PC-9 (cell line): ENCODE measurements around the gene CTXN3. TPM values are rescaled to one million over a fixed set of nuclear protein-coding genes. Genes with fewer than 3 reads are reported as not detected.

ENCODE experiments used
- BruUV-seq: library from RNA; stranded (reverse); fragments of 400-500 nt; replicated peaks from 2 replicates; lab custom pipeline; 2021; lab: Mats Ljungman, UMichigan
- CTCF ChIA-PET: fragments of 300-600 bp; sonication (Branson Sonifier 250); formaldehyde crosslinking; loops from one replicate; lab custom pipeline; 2022; ENCODE audit warnings: antibody characterized with exemption; lab: Charles Lee
- POLR2A ChIA-PET: fragments of 300-600 bp; sonication (Branson Sonifier 250); formaldehyde crosslinking; loops from one replicate; lab custom pipeline; 2022; ENCODE audit warnings: antibody characterized with exemption; ENCODE audit not compliant: unreplicated experiment; lab: Charles Lee
- DNase-seq, 2 experiments: peaks; one replicate each; pipeline versions ENCODE4 v3.0.0 to v3.0.0-alpha.2; 2015 to 2022; ENCODE audit warnings: mixed read lengths in 1 of 2
- H2AFZ ChIP-seq: fragments of 200-600 bp; sonication (generic); 2 replicates; pipeline ENCODE4 v1.8.1; 2017; ENCODE audit warnings: antibody characterized with exemption
- H3F3A ChIP-seq: fragments of 200-600 bp; sonication (generic); 2 replicates; pipeline ENCODE4 v1.8.1; 2017; ENCODE audit warnings: antibody characterized with exemption, mild to moderate bottlenecking, low read depth; ENCODE audit not compliant: insufficient read depth
- H3K27ac ChIP-seq: fragments of 200-600 bp; sonication (generic); 2 replicates; pipeline ENCODE4 v1.6.1; 2016; ENCODE audit warnings: mixed run types
- H3K27me3 ChIP-seq: fragments of 200-600 bp; sonication (generic); 2 replicates; pipeline ENCODE4 v1.6.1; 2016; ENCODE audit warnings: low read depth, mixed run types; ENCODE audit not compliant: insufficient read depth
- H3K36me3 ChIP-seq: fragments of 200-600 bp; sonication (generic); 2 replicates; pipeline ENCODE4 v1.6.1; 2016; ENCODE audit warnings: low read depth, mixed run types
- H3K4me1 ChIP-seq: fragments of 200-600 bp; sonication (generic); replicated peaks from 2 replicates; pipeline ENCODE4 v1.6.1; 2016; ENCODE audit warnings: mixed run types; ENCODE audit not compliant: insufficient read depth
- H3K4me2 ChIP-seq: fragments of 200-600 bp; sonication (generic); 2 replicates; pipeline ENCODE4 v1.6.1; 2017; ENCODE audit warnings: mixed run types
- H3K4me3 ChIP-seq: fragments of 200-600 bp; sonication (generic); 2 replicates; pipeline ENCODE4 v1.6.1; 2016; ENCODE audit warnings: mixed run types
- H3K79me2 ChIP-seq: fragments of 200-600 bp; sonication (generic); 2 replicates; pipeline ENCODE4 v1.6.1; 2017; ENCODE audit warnings: low read depth, mixed run types
- H3K9me2 ChIP-seq: fragments of 200-600 bp; sonication (generic); 2 replicates; pipeline ENCODE4 v1.8.1; 2017; ENCODE audit warnings: mild to moderate bottlenecking; ENCODE audit not compliant: insufficient read depth
- H3K9me3 ChIP-seq: fragments of 200-600 bp; sonication (generic); 2 replicates; pipeline ENCODE4 v1.8.1; 2016; ENCODE audit warnings: low read depth; ENCODE audit not compliant: insufficient read depth
- H4K20me1 ChIP-seq: fragments of 200-600 bp; sonication (generic); 2 replicates; pipeline ENCODE4 v1.8.1; 2017; ENCODE audit not compliant: insufficient read depth
- CTCF ChIP-seq: fragments of 200-600 bp; sonication (generic); conservative IDR thresholded peaks from 2 replicates; pipeline ENCODE4 v1.6.1; 2017; ENCODE audit warnings: mixed run types, antibody characterized with exemption, mild to moderate bottlenecking, moderate library complexity
- EZH2 ChIP-seq: fragments of 200-600 bp; sonication (generic); IDR thresholded peaks from 2 replicates; pipeline ENCODE4 v1.8.0; 2017; ENCODE audit warnings: antibody characterized with exemption, low read depth
- intact Hi-C: fragments of 100-400 bp; cut with micrococcal nuclease; formaldehyde crosslinking; loops from one replicate; pipeline ENCODE4 v1.10.0; 2022; ENCODE audit not compliant: unreplicated experiment
- total RNA-seq: library from RNA; stranded (reverse); gene quantifications from 2 replicates; pipeline ENCODE4 v1.2.3, GENCODE V29; 2021

CTXN3 gene
- total RNA-seq, 1 experiment from 2014 or later = not detected

- Histone ChIP-seq H3K27ac (no peak overlapping the region), H3K79me2 (no peaks in the 10 kb centered on the region), H3F3A (no peaks in the 10 kb centered on the region), H3K4me3 (no peak overlapping the region), H4K20me1 (no peaks in the 10 kb centered on the region), H3K27me3 (no peaks in the 10 kb centered on the region), H2AFZ (no peak overlapping the region), H3K36me3 (no peaks in the 10 kb centered on the region), H3K9me2 (0 out of 2 replicates have a peak, but pooled peaks cover 3% of the 10 kb centered on the region), H3K4me2 (no peak overlapping the region), H3K4me1 (no peaks in the 10 kb centered on the region), H3K9me3 (peaks cover 4% of the 10 kb centered on the region; the same call in 1 of the 2 replicates)
- POLR2A ChIA-PET = no interaction called here
- CTCF ChIA-PET = no interaction called here
- intact Hi-C loops = no loop called here
- TF ChIP-seq CTCF (no peak), EZH2 (no peak)
- no peak for DNase-seq
- BruUV-seq = no TSS peak
Observed at GRCh38 chr5:127695346-127695745, 46.5 kb downstream of the CTXN3 start.

- no peaks in the 10 kb centered on the region for H3F3A ChIP-seq
- intact Hi-C loops = no loop called here
- H3K27ac ChIP-seq = no peak overlapping the region
- H3K4me2 ChIP-seq = no peak overlapping the region
- no peaks in the 10 kb centered on the region for H3K27me3 ChIP-seq
- peak overlapping the region; percentile 22; the same call in 1 of the 2 replicates for H2AFZ ChIP-seq
- no peaks in the 10 kb centered on the region for H3K4me1 ChIP-seq
- DNase-seq = no peak
- TF ChIP-seq EZH2 (no peak), CTCF (no peak)
- no TSS peak for BruUV-seq
- H3K9me3 ChIP-seq = 0 out of 2 replicates have a peak, but pooled peaks cover 4% of the 10 kb centered on the region
- no peaks in the 10 kb centered on the region for H4K20me1 ChIP-seq
- no peaks in the 10 kb centered on the region for H3K79me2 ChIP-seq
- H3K4me3 ChIP-seq = no peak overlapping the region
- 0 out of 2 replicates have a peak, but pooled peaks cover 3% of the 10 kb centered on the region for H3K9me2 ChIP-seq
- ChIA-PET POLR2A (no interaction called here), CTCF (no interaction called here)
- no peaks in the 10 kb centered on the region for H3K36me3 ChIP-seq
Observed at GRCh38 chr5:127696683-127697082, 47.8 kb downstream of the CTXN3 start.

GRCh38 chr5:127697894-127698600 lies 49.2 kb downstream of the CTXN3 start:
- peak in 1 of 2 experiments; percentile 83 for DNase-seq
- Histone ChIP-seq H3K4me2 (no peak overlapping the region), H3K27ac (no peak overlapping the region), H3K36me3 (no peaks in the 10 kb centered on the region), H4K20me1 (no peaks in the 10 kb centered on the region), H3K9me3 (0 out of 2 replicates have a peak, but pooled peaks cover 4% of the 10 kb centered on the region), H3K4me1 (no peaks in the 10 kb centered on the region), H3K79me2 (no peaks in the 10 kb centered on the region), H3K9me2 (0 out of 2 replicates have a peak, but pooled peaks cover 3% of the 10 kb centered on the region), H3K4me3 (no peak overlapping the region), H3K27me3 (no peaks in the 10 kb centered on the region), H2AFZ (no peak overlapping the region), H3F3A (no peaks in the 10 kb centered on the region)
- TF ChIP-seq CTCF = no peak
- no peak for TF ChIP-seq EZH2
- intact Hi-C loops = no loop called here
- BruUV-seq = no TSS peak
- ChIA-PET POLR2A (no interaction called here), CTCF (no interaction called here)
